ENCODE results near the gene AKR1D1. TPM values are rescaled to one million over a fixed set of nuclear protein-coding genes. Genes with fewer than 3 reads are reported as not detected.
"Not testable (repeated sequence)": the region's sequence is repeated elsewhere in the genome, so short reads cannot be mapped to it uniquely, and the experiment has no call there.

The AKR1D1 gene
- total RNA-seq, 1 donor from 2014 or later = 3.4 TPM

DNA sequence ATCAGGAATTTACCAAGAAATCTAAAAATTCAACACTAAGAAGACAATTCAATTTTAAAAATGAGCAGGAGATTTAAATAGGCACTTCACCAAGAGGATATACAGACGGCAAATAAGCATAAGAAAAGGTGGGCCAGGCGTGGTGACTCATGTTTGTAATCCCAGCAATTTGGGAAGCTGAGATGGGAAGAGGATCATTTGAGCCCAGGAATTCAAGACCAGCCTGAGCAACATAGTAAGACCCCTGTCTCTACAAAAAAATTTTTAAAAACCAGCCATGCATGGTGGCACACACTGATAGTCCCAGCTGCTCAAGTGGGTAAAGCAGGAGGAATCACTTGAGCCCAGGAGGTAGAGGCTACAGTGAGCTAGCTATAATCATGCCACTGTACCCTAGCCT, 3.5 kb upstream of the AKR1D1 start:
- Mint-ChIP-seq H3K4me1 (ENCODE audit: low read depth) (peaks cover 6% of the 10 kb centered on the region), H3K27me3 (no peaks in the 10 kb centered on the region), H3K4me3 (ENCODE audit: low read depth) (no peak overlapping the region), H3K36me3 (ENCODE audit: insufficient read depth) (peaks cover 12% of the 10 kb centered on the region), H3K9me3 (ENCODE audit: low read depth) (peaks cover 28% of the 10 kb centered on the region), H3K27ac (no peak overlapping the region)
- TF ChIP-seq CTCF (IDR thresholded peaks at IDR 0.05; ENCODE audit: unreplicated experiment) = no peak
- DNase-seq (ENCODE audit: low spot score, unreplicated experiment) = no peak

DNA sequence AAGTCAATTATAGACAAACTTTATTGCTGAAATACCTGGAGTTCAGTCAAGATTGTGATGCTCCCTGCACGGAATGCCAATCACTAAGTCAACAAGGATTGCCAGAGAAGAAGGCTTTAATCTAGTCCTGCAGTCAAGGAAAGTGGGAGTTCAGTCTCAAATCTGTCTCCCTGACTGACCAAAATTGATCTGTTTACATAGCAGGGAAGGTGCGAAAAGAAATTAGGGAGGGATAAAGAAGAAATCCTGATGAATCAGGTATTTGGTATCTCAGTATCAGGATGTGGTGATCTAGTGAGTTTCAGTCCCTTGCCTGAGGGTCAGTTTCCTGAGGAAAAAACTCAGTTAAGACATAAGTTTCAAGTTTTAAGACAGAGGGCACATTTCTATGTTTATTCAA, 2.1 kb upstream of the AKR1D1 start:
- no peak for TF ChIP-seq CTCF (IDR thresholded peaks at IDR 0.05; ENCODE audit: unreplicated experiment)
- Mint-ChIP-seq H3K4me3 (ENCODE audit: low read depth) (no peak overlapping the region), H3K4me1 (ENCODE audit: low read depth) (peaks cover 2% of the 10 kb centered on the region), H3K36me3 (ENCODE audit: insufficient read depth) (peaks cover 12% of the 10 kb centered on the region), H3K9me3 (ENCODE audit: low read depth) (peaks cover 28% of the 10 kb centered on the region), H3K27ac (no peak overlapping the region), H3K27me3 (no peaks in the 10 kb centered on the region)
- no peak for DNase-seq (ENCODE audit: low spot score, unreplicated experiment)

- no peak for DNase-seq (ENCODE audit: low spot score, unreplicated experiment)
- Mint-ChIP-seq H3K4me3 (ENCODE audit: low read depth) (no peak overlapping the region), H3K36me3 (ENCODE audit: insufficient read depth) (peaks cover 12% of the 10 kb centered on the region), H3K27ac (no peak overlapping the region), H3K4me1 (ENCODE audit: low read depth) (peaks cover 2% of the 10 kb centered on the region), H3K27me3 (no peaks in the 10 kb centered on the region), H3K9me3 (ENCODE audit: low read depth) (peaks cover 28% of the 10 kb centered on the region)
- no peak for TF ChIP-seq CTCF (IDR thresholded peaks at IDR 0.05; ENCODE audit: unreplicated experiment)
Measured at GRCh38 chr7:138074540-138074939, 1.7 kb upstream of the AKR1D1 start.

DNA sequence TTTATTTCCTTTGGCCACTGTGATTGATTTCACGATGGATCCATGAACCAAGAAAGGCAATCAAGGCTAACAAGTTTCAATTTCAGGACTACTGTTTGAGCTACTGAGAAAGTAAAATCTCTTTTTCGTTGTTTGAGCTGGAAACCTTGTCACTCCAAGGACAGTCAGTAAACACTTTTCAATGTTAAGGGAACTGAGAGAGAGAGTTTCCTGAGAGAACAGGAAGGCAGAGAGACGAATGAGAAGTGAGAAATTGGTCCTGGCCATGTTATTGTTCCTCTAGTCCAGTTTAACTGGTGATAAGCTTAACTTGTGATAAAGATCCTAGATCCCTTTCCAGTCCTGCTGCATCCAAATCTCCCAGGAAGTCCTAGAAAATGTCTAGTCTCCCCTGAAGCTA, 909 bp upstream of the AKR1D1 start:
- peaks cover 2% of the 10 kb centered on the region for H3K4me1 Mint-ChIP-seq (ENCODE audit: low read depth)
- H3K36me3 Mint-ChIP-seq (ENCODE audit: insufficient read depth) = peaks cover 12% of the 10 kb centered on the region
- no peak overlapping the region for H3K27ac Mint-ChIP-seq
- H3K27me3 Mint-ChIP-seq = no peaks in the 10 kb centered on the region
- no peak for TF ChIP-seq CTCF (IDR thresholded peaks at IDR 0.05; ENCODE audit: unreplicated experiment)
- H3K4me3 Mint-ChIP-seq (ENCODE audit: low read depth) = no peak overlapping the region
- no peak for DNase-seq (ENCODE audit: low spot score, unreplicated experiment)
- peaks cover 28% of the 10 kb centered on the region for H3K9me3 Mint-ChIP-seq (ENCODE audit: low read depth)

- not testable (repeated sequence) for H3K27ac Mint-ChIP-seq; H3K27me3 Mint-ChIP-seq; H3K4me1 Mint-ChIP-seq (ENCODE audit: low read depth); H3K4me3 Mint-ChIP-seq (ENCODE audit: low read depth); DNase-seq (ENCODE audit: low spot score, unreplicated experiment)
- H3K9me3 Mint-ChIP-seq (ENCODE audit: low read depth) = peaks cover 28% of the 10 kb centered on the region
- H3K36me3 Mint-ChIP-seq (ENCODE audit: insufficient read depth) = peaks cover 12% of the 10 kb centered on the region
Measured at GRCh38 chr7:138075786-138076185, 473 bp upstream of the AKR1D1 start.

DNA sequence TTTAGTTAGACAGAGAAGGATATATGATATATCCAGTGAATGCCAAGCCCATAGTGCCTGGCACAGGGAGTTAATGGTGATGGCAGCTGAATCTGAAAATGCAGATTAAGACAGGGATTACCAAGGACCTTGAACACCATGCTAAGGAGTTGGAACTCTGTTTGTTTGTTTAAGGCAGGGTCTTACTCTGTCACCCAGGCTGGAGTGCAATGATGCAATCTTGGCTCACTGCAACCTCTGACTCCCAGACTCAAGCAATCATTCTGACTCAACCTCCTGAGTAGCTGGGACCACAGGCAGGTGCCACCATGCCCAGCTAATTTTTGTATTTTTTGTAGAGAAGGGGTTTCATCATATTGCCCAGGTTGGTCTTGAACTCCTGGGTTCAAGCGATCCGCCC, 1.6 kb downstream of the AKR1D1 start:
- DNase-seq (ENCODE audit: low spot score, unreplicated experiment) = no peak
- TF ChIP-seq CTCF (IDR thresholded peaks at IDR 0.05; ENCODE audit: unreplicated experiment) = no peak
- Mint-ChIP-seq H3K27ac (no peak overlapping the region), H3K4me3 (ENCODE audit: low read depth) (no peak overlapping the region), H3K4me1 (ENCODE audit: low read depth) (peaks cover 2% of the 10 kb centered on the region), H3K9me3 (ENCODE audit: low read depth) (peaks cover 28% of the 10 kb centered on the region), H3K36me3 (ENCODE audit: insufficient read depth) (peaks cover 9% of the 10 kb centered on the region), H3K27me3 (no peaks in the 10 kb centered on the region)
